HCT116 (cell line): ENCODE data around the gene NGEF. TPM values are rescaled to one million over a fixed set of nuclear protein-coding genes. Genes with fewer than 3 reads are reported as not detected.

Source experiments
- ATAC-seq: fragments of 200-7000 bp; cut with Tn5 transposase; 2 replicates; pipeline ENCODE4 v1.9.1; 2020; ENCODE audit warnings: mild to moderate bottlenecking, moderate library complexity
- BruUV-seq: library from RNA; stranded (reverse); fragments of 400-500 nt; replicated peaks from 2 replicates; lab custom pipeline; 2021; lab: Mats Ljungman, UMichigan
- CTCF ChIA-PET: fragments of 300-600 bp; sonication (Branson Sonifier 250); formaldehyde crosslinking; loops from one replicate; lab custom pipeline; 2021; ENCODE audit warnings: antibody characterized with exemption; lab: Charles Lee
- POLR2A ChIA-PET: fragments of 300-600, 350-600 bp; sonication (Branson Sonifier 250); formaldehyde crosslinking; loops from one replicate; lab custom pipeline; 2021; ENCODE audit warnings: antibody characterized with exemption; lab: Charles Lee
- RAD21 ChIA-PET, 2 experiments: fragments of 300-600 bp; sonication (Branson Sonifier 250); formaldehyde crosslinking; loops; one replicate each; lab custom pipeline; 2023; ENCODE audit warnings: low total read pairs in 2 of 2; ENCODE audit not compliant: uncharacterized antibody in 2 of 2, unreplicated experiment in 2 of 2, low non-redundant PET in 1 of 2; lab: Charles Lee
- DNase-seq: peaks from one replicate; pipeline ENCODE4 v3.0.0-alpha.2; 2010; ENCODE audit warnings: low read depth, low spot score
- H2AFZ ChIP-seq: fragments of 200-600 bp; shearing (Covaris generic), sonication (generic); 2 replicates; pipeline ENCODE4 v1.6.1; 2017; ENCODE audit warnings: low read depth, mixed run types, mixed read lengths, antibody characterized with exemption, low read length; ENCODE audit not compliant: poor library complexity, severe bottlenecking
- H3K27ac ChIP-seq: 2 replicates; pipeline ENCODE4 v1.5.1; 2012; ENCODE audit warnings: low read depth, low read length
- H3K27me3 ChIP-seq: fragments of 200-600 bp; sonication (generic); 2 replicates; pipeline ENCODE4 v1.6.1; 2016; ENCODE audit warnings: mixed run types, low read length, mixed read lengths; ENCODE audit not compliant: insufficient read depth
- H3K36me3 ChIP-seq, 2 experiments: fragments of 200-500 bp in 1 of 2; fragments of 200-600 bp in 1 of 2; sonication (Bioruptor generic) in 1 of 2; sonication (generic) in 1 of 2; 2 replicates each; pipeline versions ENCODE4 v1.5.1 to v1.6.1; 2014 to 2016; ENCODE audit warnings: low read length in 2 of 2, inconsistent platforms in 1 of 2, mixed read lengths in 1 of 2, mixed run types in 1 of 2; ENCODE audit not compliant: insufficient read depth in 2 of 2, control insufficient read depth in 1 of 2
- H3K4me1 ChIP-seq, 2 experiments: fragments of 200-600 bp in 1 of 2; sonication (generic) in 1 of 2; 2 replicates each; pipeline versions ENCODE4 v1.5.1 to v1.6.1; 2012 to 2017; ENCODE audit warnings: low read length in 2 of 2, inconsistent platforms in 1 of 2, mild to moderate bottlenecking in 1 of 2, mixed read lengths in 1 of 2, mixed run types in 1 of 2, moderate library complexity in 1 of 2; ENCODE audit not compliant: insufficient read depth in 2 of 2, control insufficient read depth in 1 of 2
- H3K4me2 ChIP-seq: fragments of 200-600 bp; sonication (generic); 2 replicates; pipeline ENCODE4 v1.6.1; 2017; ENCODE audit warnings: mixed run types, low read length, mixed read lengths
- H3K4me3 ChIP-seq, 2 experiments: fragments of 200-600 bp in 1 of 2; sonication (generic) in 1 of 2; replicated peaks in 1 of 2; 2 replicates each; pipeline ENCODE4 v1.5.1; 2011 to 2016; ENCODE audit warnings: low read length in 2 of 2, control low read depth in 1 of 2, low read depth in 1 of 2, mild to moderate bottlenecking in 1 of 2, mixed read lengths in 1 of 2, mixed run types in 1 of 2
- H3K79me2 ChIP-seq: fragments of 200-600 bp; sonication (generic); 2 replicates; pipeline ENCODE4 v1.6.1; 2017; ENCODE audit warnings: mild to moderate bottlenecking, mixed run types, low read length, moderate library complexity, mixed read lengths; ENCODE audit not compliant: insufficient read depth
- H3K9ac ChIP-seq: fragments of 200-600 bp; sonication (generic); 2 replicates; pipeline ENCODE4 v1.6.1; 2016; ENCODE audit warnings: low read length, mixed read lengths
- H3K9me2 ChIP-seq: fragments of 200-600 bp; sonication (generic), shearing (Covaris generic); 2 replicates; pipeline ENCODE4 v1.6.1; 2017; ENCODE audit warnings: mixed run types, mild to moderate bottlenecking, moderate library complexity; ENCODE audit not compliant: insufficient read depth
- H3K9me3 ChIP-seq, 2 experiments: fragments of 200-500 bp in 1 of 2; fragments of 200-600 bp in 1 of 2; sonication (Bioruptor generic) in 1 of 2; sonication (generic) in 1 of 2; 2 replicates each; pipeline ENCODE4 v1.6.1; 2014 to 2017; ENCODE audit warnings: low read length in 2 of 2, mixed read lengths in 2 of 2, inconsistent platforms in 1 of 2, low read depth in 1 of 2, mild to moderate bottlenecking in 1 of 2, mixed run types in 1 of 2, moderate library complexity in 1 of 2; ENCODE audit not compliant: control insufficient read depth in 1 of 2, insufficient read depth in 1 of 2
- H4K20me1 ChIP-seq: fragments of 200-600 bp; sonication (generic), shearing (Covaris generic); 2 replicates; pipeline ENCODE4 v1.6.1; 2017; ENCODE audit warnings: mixed run types, mild to moderate bottlenecking, moderate library complexity; ENCODE audit not compliant: insufficient read depth
- CEBPB ChIP-seq: IDR thresholded peaks from 2 replicates; pipeline ENCODE4 v1.6.1; 2012; ENCODE audit warnings: low read depth
- EGR1 ChIP-seq: IDR thresholded peaks from 2 replicates; pipeline ENCODE4 v1.6.1; 2012; ENCODE audit warnings: low read depth
- EZH2 ChIP-seq: fragments of 200-600 bp; sonication (generic); IDR thresholded peaks from 2 replicates; pipeline ENCODE4 v1.6.1; 2017; ENCODE audit warnings: antibody characterized with exemption, mixed run types
- FOSL1 ChIP-seq: IDR thresholded peaks from 2 replicates; pipeline ENCODE4 v1.6.1; 2012; ENCODE audit warnings: low read depth
- JUND ChIP-seq: IDR thresholded peaks from 2 replicates; pipeline ENCODE4 v1.6.1; 2012
- SRF ChIP-seq: IDR thresholded peaks from 2 replicates; pipeline ENCODE4 v1.6.1; 2012; ENCODE audit warnings: low read depth
- TCF7L2 ChIP-seq: IDR thresholded peaks from 2 replicates; pipeline ENCODE4 v1.7.0; 2011; ENCODE audit warnings: borderline replicate concordance, inconsistent platforms; ENCODE audit not compliant: insufficient read depth, insufficient read length; ENCODE audit errors: extremely low read depth
- ZFX ChIP-seq: fragments of 450-650 bp; IDR thresholded peaks from 2 replicates; pipeline ENCODE4 v1.6.1; 2017
- ZNF274 ChIP-seq: fragments of 200-500 bp; sonication (Bioruptor generic); IDR thresholded peaks from 2 replicates; pipeline ENCODE4 v1.6.1; 2014; ENCODE audit warnings: mild to moderate bottlenecking, low read depth, low read length, inconsistent platforms
- intact Hi-C: fragments of 100-400 bp; cut with micrococcal nuclease; formaldehyde crosslinking; loops from 2 replicates; pipeline ENCODE4 v1.10.0; 2022
- total RNA-seq: library from RNA; stranded (reverse); gene quantifications from one replicate; pipeline ENCODE4 v1.2.1, GENCODE V29; 2021; ENCODE audit not compliant: unreplicated experiment
- TF ChIP-seq, protein P1 (sequence below): IDR thresholded peaks from 2 replicates; pipeline ENCODE4 v1.6.1; 2012; ENCODE audit warnings: low read depth
- TF ChIP-seq, protein P2 (sequence below): IDR thresholded peaks from 2 replicates; pipeline ENCODE4 v1.6.1; 2011; ENCODE audit warnings: mild to moderate bottlenecking, low read length, moderate library complexity; ENCODE audit not compliant: insufficient replicate concordance; ENCODE audit errors: extremely low read depth
- TF ChIP-seq, protein P3 (sequence below): IDR thresholded peaks from 2 replicates; pipeline ENCODE4 v1.6.1; 2012

NGEF gene
- total RNA-seq, 1 experiment from 2014 or later = 12.6 TPM

GRCh38 chr2:232888839-232889529, 124.1 kb downstream of the NGEF start:
- Histone ChIP-seq H2AFZ (no peak overlapping the region), H3K27me3 (no peaks in the 10 kb centered on the region), H3K9ac (no peak overlapping the region), H3K9me2 (no peaks in the 10 kb centered on the region), H4K20me1 (no peaks in the 10 kb centered on the region), H3K36me3 (no peaks in the 10 kb centered on the region), H3K4me1 (peaks cover 15 to 25% of the 10 kb centered on the region in 2 experiments), H3K4me3 (no peak overlapping the region)
- intact Hi-C loops = no loop called here
- BruUV-seq = no TSS peak
- TF ChIP-seq JUND = no peak
- TF ChIP-seq, all 23 proteins: peak for 0
- Histone ChIP-seq H3K9me3 (no peaks in the 10 kb centered on the region), H3K27ac (no peak overlapping the region), H3K79me2 (no peaks in the 10 kb centered on the region), H3K4me2 (no peak overlapping the region)
- DNase-seq (no peak), ATAC-seq (no peak)
- POLR2A ChIA-PET = no interaction called here
- CTCF ChIA-PET = no interaction called here
- RAD21 ChIA-PET = no interaction called here

DNA sequence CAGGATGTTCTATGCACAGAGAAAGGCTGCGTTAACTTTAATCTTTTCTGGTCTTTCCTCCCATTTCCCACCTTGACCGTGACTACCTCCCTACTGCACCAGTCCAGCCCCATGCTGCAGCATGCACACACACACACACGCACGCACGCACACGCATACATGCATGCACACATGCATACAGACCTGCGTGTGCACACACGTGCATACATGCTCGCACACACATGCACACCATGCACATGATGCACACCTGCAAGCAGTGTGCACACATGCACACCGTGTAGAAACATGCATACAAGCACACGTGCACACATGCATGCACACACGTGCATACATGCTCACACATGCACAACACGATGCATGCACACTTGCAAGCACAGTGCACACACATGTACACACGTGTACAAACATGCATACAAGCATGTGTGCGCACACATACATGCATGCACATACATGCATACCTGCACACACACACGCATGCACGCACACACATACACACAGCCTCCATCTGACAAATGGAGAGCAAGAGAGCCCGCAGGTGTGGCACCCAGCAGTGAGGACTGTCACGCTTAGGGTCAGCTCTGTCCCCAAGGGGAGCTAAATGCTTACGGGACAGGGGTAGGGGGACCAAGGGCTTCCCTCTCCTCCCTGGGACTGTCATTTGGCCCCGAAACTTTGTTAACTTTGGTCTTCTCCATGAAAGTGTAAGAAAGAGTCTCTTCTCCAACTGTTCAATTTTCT, 124.8 kb downstream of the NGEF start:
- DNase-seq = no peak
- H3K79me2 ChIP-seq = no peaks in the 10 kb centered on the region
- intact Hi-C loops = no loop called here
- no peak overlapping the region for H2AFZ ChIP-seq
- ATAC-seq = no peak
- no peaks in the 10 kb centered on the region for H4K20me1 ChIP-seq
- H3K27ac ChIP-seq = no peak overlapping the region
- no peak overlapping the region for H3K4me3 ChIP-seq
- H3K4me1 ChIP-seq = peaks cover 15 to 25% of the 10 kb centered on the region in 2 experiments
- H3K4me2 ChIP-seq = no peak overlapping the region
- POLR2A ChIA-PET = no interaction called here
- CTCF ChIA-PET = no interaction called here
- RAD21 ChIA-PET = no interaction called here
- H3K9me3 ChIP-seq = no peaks in the 10 kb centered on the region
- H3K36me3 ChIP-seq = no peaks in the 10 kb centered on the region
- H3K9me2 ChIP-seq = no peaks in the 10 kb centered on the region
- no peaks in the 10 kb centered on the region for H3K27me3 ChIP-seq
- no TSS peak for BruUV-seq
- no peak overlapping the region for H3K9ac ChIP-seq
- TF ChIP-seq EZH2 (no peak), SRF (no peak), ZFX (no peak), JUND (no peak), TCF7L2 (no peak), CEBPB (no peak), FOSL1 (no peak), ZNF274 (no peak), EGR1 (no peak)
- TF ChIP-seq, protein P1, sequence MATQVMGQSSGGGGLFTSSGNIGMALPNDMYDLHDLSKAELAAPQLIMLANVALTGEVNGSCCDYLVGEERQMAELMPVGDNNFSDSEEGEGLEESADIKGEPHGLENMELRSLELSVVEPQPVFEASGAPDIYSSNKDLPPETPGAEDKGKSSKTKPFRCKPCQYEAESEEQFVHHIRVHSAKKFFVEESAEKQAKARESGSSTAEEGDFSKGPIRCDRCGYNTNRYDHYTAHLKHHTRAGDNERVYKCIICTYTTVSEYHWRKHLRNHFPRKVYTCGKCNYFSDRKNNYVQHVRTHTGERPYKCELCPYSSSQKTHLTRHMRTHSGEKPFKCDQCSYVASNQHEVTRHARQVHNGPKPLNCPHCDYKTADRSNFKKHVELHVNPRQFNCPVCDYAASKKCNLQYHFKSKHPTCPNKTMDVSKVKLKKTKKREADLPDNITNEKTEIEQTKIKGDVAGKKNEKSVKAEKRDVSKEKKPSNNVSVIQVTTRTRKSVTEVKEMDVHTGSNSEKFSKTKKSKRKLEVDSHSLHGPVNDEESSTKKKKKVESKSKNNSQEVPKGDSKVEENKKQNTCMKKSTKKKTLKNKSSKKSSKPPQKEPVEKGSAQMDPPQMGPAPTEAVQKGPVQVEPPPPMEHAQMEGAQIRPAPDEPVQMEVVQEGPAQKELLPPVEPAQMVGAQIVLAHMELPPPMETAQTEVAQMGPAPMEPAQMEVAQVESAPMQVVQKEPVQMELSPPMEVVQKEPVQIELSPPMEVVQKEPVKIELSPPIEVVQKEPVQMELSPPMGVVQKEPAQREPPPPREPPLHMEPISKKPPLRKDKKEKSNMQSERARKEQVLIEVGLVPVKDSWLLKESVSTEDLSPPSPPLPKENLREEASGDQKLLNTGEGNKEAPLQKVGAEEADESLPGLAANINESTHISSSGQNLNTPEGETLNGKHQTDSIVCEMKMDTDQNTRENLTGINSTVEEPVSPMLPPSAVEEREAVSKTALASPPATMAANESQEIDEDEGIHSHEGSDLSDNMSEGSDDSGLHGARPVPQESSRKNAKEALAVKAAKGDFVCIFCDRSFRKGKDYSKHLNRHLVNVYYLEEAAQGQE = no peak
- TF ChIP-seq, protein P2, sequence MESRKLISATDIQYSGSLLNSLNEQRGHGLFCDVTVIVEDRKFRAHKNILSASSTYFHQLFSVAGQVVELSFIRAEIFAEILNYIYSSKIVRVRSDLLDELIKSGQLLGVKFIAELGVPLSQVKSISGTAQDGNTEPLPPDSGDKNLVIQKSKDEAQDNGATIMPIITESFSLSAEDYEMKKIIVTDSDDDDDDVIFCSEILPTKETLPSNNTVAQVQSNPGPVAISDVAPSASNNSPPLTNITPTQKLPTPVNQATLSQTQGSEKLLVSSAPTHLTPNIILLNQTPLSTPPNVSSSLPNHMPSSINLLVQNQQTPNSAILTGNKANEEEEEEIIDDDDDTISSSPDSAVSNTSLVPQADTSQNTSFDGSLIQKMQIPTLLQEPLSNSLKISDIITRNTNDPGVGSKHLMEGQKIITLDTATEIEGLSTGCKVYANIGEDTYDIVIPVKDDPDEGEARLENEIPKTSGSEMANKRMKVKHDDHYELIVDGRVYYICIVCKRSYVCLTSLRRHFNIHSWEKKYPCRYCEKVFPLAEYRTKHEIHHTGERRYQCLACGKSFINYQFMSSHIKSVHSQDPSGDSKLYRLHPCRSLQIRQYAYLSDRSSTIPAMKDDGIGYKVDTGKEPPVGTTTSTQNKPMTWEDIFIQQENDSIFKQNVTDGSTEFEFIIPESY = no peak
- TF ChIP-seq, protein P3, sequence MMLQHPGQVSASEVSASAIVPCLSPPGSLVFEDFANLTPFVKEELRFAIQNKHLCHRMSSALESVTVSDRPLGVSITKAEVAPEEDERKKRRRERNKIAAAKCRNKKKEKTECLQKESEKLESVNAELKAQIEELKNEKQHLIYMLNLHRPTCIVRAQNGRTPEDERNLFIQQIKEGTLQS = no peak
